ENCODE results near the gene SIRT6.
"Not testable (repeated sequence)": the region's sequence is repeated elsewhere in the genome, so short reads cannot be mapped to it uniquely, and the experiment has no call there.

The SIRT6 gene

GRCh38 chr19:4135386-4135785 lies 47.0 kb downstream of the SIRT6 start:
- DNase-seq (ENCODE audit: low spot score) = not testable (repeated sequence)

GRCh38 chr19:4134351-4134750 lies 48.0 kb downstream of the SIRT6 start:
- peak; percentile 4 for DNase-seq (ENCODE audit: low spot score)

- peak; percentile 73 for DNase-seq (ENCODE audit: low spot score)
Measured at GRCh38 chr19:4130744-4131438, 51.5 kb downstream of the SIRT6 start.

- DNase-seq (ENCODE audit: low spot score) = not testable (repeated sequence)
Measured at GRCh38 chr19:4129050-4129449, 53.3 kb downstream of the SIRT6 start.

GRCh38 chr19:4127322-4127721 lies 55.0 kb downstream of the SIRT6 start:
- not testable (repeated sequence) for DNase-seq (ENCODE audit: low spot score)

GRCh38 chr19:4124638-4125037 lies 57.7 kb downstream of the SIRT6 start:
- no peak for DNase-seq (ENCODE audit: low spot score)
